GM18861 (cell line): ENCODE measurements around the gene NMBR.
A peak's percentile ranks its signal among the peaks of the same experiment; 100 is the strongest.
"Not testable (repeated sequence)": the region's sequence is repeated elsewhere in the genome, so short reads cannot be mapped to it uniquely, and the experiment has no call there.

Source experiments
- ATAC-seq: cut with Tn5 transposase; IDR thresholded peaks from one replicate; pipeline ENCODE4 v1.9.1; 2021; ENCODE audit not compliant: unreplicated experiment

Gene NMBR

GRCh38 chr6:142155895-142156757, 9.2 kb upstream of the NMBR start:
- peak; percentile 73 for ATAC-seq

GRCh38 chr6:142155091-142155490, 8.2 kb upstream of the NMBR start:
- no peak for ATAC-seq

- no peak for ATAC-seq
Measured at GRCh38 chr6:142154336-142154735, 7.4 kb upstream of the NMBR start.

DNA sequence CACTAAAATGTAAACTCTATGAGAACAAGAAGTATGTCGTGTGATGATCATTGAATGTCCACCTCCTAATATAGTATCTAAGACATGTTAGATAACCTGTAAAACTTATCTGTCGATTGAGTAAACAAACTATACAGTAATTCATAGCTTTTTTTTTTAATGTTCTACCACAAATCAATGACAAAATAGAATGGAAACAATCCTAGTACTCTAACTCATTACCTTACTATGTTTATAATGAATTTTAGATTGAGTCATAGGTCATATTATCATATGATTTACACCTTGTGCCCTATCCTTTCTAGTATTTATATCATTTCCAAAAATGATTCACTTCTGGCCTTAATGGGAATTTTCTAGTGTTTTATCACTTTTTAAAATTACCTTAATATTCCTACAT, 6.3 kb upstream of the NMBR start:
- ATAC-seq = no peak

- ATAC-seq = no peak
Measured at GRCh38 chr6:142152746-142153145, 5.8 kb upstream of the NMBR start.

DNA sequence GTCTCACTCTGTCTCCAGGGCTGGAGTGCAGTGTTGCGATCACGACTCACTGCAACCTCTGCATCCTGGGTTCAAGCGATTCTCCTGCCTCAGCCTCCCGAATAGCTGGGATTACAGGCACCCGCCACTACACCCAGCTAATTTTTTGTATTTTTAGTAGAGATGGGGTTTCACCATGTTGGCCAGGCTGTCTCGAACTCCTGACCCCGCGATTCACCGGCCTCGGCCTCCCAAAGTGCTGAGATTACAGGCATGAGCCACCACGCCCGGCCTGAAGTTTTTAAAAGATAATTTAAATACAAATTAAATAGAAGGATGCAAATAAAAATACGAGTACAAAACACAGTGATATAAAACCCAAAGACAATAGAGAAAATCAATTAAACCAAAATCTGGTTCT, 5.4 kb downstream of the NMBR start:
- not testable (repeated sequence) for ATAC-seq

DNA sequence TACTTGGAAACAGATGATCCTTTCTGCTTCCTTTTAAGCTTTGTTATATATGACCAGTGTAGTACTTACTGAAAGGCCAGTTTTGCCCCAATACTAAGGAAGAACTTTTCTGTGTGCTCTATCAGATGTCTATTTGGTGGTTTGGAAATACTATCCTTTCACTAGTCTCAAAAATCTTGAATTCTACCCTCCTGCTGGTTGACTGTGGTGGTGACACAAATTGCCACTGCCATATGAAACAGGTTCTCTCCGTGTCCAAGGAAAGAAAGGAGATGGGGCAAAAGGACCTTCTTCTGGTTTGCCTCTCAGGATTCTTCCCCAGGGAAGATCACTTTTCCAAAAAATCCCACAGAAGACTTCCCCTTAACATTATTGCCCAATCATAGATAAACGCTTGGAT, 8.0 kb downstream of the NMBR start:
- no peak for ATAC-seq

DNA sequence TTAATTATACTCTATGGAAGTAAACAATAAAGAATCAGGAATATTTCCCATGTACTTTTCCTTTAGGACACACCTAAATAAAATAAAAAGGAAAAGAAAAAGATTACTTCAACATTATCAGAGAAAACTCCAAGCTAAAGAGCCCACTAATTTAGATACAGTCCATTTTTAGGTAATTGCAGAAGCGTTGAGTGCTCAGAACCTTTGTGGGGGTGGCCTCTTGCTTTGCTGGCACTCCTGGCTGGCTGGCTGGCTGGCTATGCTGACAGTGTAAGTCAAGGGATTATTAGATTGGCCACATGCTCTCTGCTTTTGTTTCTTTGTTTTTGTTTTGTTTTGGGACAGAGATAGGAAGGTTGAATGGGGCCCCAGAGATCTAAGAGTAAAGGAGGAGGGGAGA, 14.3 kb downstream of the NMBR start, which contains the start of gene GJE1:
TSS of gene GJE1 (plus strand) at position 301 of the 400 bp plus-strand sequence. CDS start 234 bp downstream, outside the sequence.
- ATAC-seq = no peak

DNA sequence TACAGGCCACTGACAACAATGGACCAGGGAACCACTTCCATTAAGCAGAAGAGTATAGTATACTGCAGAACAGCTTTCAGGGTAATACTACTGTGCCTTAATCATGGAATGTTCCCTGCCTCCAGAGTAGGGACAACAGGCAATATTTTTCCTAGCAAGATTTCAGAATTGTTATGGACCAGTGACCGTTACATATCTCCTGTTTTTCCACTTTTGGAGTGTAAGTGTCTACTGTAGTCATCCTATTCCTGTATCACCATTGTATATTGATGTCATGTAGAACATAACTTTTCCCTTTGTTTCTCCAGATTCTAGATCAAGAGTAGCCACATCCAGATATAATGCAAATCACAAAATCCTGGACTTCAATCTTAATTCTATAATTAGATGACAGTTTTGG, 16.1 kb downstream of the NMBR start:
- ATAC-seq = no peak

- no peak for ATAC-seq
Measured at GRCh38 chr6:142121342-142121741, 25.6 kb downstream of the NMBR start.

DNA sequence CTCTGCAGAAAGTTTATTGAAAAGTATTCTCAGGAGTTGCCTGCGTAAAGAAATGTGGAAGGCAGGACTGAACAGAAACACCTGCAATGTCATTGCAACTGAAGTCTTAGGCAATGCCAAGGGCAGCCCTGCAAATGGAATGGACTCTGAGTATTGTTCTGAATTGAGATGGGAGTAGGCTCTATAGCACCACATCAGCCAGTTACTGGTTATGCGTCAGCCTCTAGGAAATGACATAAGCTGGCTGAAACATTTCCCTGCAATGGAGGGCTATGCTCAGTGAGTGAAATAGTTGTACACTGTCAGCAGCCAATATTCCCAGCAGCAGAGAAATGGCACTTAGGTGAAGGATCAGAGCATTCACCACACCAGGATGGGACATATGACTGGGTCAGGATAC, 28.0 kb downstream of the NMBR start:
- ATAC-seq = no peak

DNA sequence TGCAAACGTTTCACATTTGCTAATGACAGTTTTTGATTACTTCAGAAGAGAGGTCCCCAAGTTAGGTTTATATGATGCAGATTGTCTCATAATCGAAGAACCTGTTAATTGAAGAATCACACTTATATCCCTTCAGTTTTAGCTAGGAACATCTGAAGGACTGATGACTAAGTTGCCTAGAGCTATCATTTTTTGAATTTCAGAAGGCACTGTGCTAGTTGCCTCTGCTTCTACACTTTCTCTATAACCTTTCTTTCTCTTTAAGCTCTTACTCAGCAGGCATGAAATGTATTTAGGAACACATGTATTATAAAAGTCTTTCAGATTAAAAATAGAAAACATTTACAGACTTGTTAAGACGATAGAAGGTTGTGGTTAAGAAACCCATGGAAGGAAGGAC, 28.6 kb downstream of the NMBR start:
- ATAC-seq = no peak

DNA sequence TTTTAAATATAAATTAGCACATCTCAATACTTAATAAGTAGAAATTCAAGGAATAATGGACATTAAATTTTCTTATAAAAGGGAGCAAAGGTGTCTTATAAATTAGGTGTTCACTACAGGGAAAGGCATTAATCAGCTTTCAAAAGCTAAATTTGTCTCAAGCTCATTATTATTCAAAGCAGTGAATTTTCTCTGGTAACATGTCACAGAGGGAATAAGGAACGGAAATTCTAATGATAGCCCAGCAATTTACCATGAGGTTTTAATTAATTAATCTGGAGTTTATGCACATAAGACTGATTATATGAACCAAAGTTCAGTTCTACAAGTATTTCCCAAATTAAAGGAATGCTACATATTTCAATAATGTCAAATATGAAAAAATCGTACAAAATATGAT, 29.6 kb downstream of the NMBR start:
- no peak for ATAC-seq

- ATAC-seq = peak; percentile 57
Measured at GRCh38 chr6:142112451-142113061, 34.4 kb downstream of the NMBR start.

- not testable (repeated sequence) for ATAC-seq
Measured at GRCh38 chr6:142110820-142111219, 36.1 kb downstream of the NMBR start.

- not testable (repeated sequence) for ATAC-seq
Measured at GRCh38 chr6:142104820-142105219, 42.1 kb downstream of the NMBR start.

- no peak for ATAC-seq
Measured at GRCh38 chr6:142088858-142089216, 58.1 kb downstream of the NMBR start.

DNA sequence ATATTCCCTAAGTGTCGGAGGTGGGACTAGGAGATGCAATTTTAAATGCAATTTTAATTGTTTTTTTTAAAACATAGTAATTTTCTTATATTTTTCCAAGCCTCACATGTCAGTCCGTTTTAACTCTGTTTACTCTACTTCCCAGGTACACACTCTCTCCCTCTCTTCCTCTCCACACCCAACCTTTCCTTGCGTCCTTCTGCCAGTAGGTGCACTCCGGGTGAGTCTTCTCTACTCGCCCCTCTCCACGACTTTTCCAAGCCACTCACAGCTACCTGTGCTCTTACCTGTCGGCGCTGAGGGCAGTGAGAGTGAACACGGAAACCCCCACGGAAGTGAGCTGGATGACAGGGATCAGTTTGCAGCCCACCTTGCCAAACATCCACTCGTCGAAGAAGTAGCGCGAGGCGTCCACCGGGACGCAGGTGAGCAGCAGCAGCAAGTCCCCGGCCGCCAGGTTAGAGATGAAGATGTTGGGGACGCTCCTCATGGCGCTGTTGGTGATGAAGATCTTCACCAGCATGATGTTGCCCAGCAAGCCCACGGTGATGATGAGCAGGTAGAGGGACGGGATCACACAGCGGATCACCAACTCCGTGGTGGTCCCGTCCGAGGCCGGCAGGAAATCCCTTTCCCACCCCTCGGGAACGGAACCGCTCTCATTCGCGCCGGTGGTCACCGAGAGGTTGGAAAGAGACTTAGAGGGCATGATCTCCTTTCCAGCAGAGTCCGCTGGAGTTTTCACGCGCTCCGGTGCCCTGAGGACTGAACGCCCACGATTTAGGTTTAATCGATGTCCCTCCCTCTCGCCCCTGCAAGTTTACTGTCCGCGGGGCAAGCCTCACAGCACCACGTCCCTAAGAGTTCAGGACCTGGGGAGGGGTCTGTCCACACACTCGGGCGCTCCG, 58.7 kb downstream of the NMBR start:
- ATAC-seq = no peak

DNA sequence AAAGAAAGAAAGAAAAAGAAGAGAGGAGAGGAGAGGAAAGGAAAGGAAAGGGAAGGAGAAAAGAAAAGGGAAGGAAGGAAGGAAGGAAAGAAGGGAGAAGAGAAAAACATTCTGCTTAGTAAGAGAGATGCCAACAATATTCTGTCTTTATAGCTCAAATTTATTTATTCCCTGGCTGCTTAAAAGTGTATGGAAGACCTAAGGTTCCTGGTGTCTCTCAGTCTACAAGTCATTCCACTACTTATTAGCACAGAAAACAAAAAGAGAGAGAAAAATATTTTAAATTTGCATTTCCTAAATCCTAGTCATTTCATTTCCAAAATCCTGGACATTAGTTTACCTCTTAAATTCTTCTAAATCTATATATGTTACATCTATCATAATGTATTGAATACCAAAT, 67.8 kb downstream of the NMBR start:
- ATAC-seq = no peak

DNA sequence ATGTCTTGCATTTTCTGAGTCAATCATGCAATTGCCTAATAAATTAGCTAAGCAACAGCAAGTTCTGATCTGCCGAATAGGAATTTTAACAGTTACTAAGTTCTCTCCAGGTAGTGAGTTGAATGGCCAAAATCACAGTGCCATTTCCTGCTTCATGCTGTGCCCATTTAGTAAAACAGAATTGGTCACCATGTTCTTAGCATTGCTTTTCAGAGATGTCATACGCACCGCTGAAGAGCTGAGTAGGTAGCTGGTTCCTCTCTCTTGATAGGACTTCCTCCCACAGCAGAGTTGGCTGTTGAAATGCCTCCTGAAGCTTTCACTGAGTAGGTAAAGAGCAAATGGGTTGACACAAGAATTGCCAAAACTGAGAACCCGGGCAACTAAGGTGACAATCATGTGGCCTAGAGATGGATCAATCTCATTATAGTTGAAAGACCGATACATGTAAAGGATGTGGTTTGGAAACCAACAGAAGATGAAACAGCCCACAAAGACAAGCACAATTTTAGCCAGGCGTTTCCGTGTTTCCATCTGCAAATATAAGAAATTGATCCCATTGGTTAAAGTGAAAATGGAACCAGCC, 71.3 kb downstream of the NMBR start:
- no peak for ATAC-seq

DNA sequence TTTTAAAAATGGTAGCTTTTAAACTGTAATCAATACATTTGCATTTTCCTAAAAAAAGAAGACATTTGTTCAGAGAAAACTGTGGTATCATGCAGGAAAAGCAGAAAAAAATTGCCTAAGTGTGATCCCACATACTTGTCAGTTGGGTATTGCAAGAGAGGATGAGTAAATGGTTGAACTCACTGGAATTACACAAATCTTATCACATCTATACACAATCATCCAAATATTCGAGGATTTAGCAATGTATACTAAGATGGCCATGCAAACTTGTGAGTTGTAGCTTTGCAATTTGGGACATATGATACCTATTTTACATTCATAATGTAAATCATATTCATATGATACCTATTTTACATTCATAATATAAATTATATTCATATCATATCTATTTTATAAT, 72.4 kb downstream of the NMBR start:
- no peak for ATAC-seq
